HEK293 (cell line): ENCODE data around the gene CCDC71L.

Experiments
- CTCF ChIA-PET: fragments of 350-600 bp; formaldehyde crosslinking; extraction: SDS; loops from one replicate; lab custom pipeline; 2021; ENCODE audit warnings: antibody characterized with exemption; lab: Yijun Ruan, JAX
- POLR2A ChIA-PET: fragments of 300-600 bp; formaldehyde crosslinking; extraction: SDS; loops from one replicate; lab custom pipeline; 2020; ENCODE audit warnings: antibody characterized with exemption, inconsistent platforms; lab: Yijun Ruan, JAX
- H3K27ac ChIP-seq: fragments of 200-500 bp; sonication (Bioruptor generic); 2 replicates; pipeline ENCODE4 v1.5.1; 2014; ENCODE audit warnings: low read depth, low read length, control low read depth, inconsistent platforms; ENCODE audit errors: extremely low read depth
- H3K36me3 ChIP-seq, 2 experiments: fragments of 200-500 bp in 1 of 2; sonication (Bioruptor generic) in 1 of 2; 1 replicate in 1 of 2; 2 replicates in 1 of 2; pipeline ENCODE4 v1.5.1; 2014 to 2017; ENCODE audit warnings: inconsistent platforms in 2 of 2, low read length in 2 of 2; ENCODE audit not compliant: control insufficient read depth in 2 of 2, insufficient read depth in 1 of 2
- H3K4me1 ChIP-seq: fragments of 200-500 bp; sonication (Bioruptor generic); 2 replicates; pipeline ENCODE4 v1.5.1; 2014; ENCODE audit warnings: mild to moderate bottlenecking, low read length, inconsistent platforms; ENCODE audit not compliant: control insufficient read depth, insufficient read depth
- H3K4me3 ChIP-seq: 2 replicates; pipeline ENCODE4 v1.5.1; 2011; ENCODE audit warnings: low read depth, mild to moderate bottlenecking, control low read depth, low read length, moderate library complexity
- H3K9me3 ChIP-seq: fragments of 200-500 bp; sonication (Bioruptor generic); 2 replicates; pipeline ENCODE4 v1.5.1; 2014; ENCODE audit warnings: low read depth, low read length, inconsistent platforms; ENCODE audit not compliant: control insufficient read depth, insufficient read depth
- CTCF ChIP-seq: fragments of 450-650 bp; formaldehyde crosslinking; IDR thresholded peaks from 2 replicates; pipeline ENCODE4 v1.5.1; 2016; ENCODE audit warnings: missing biosample characterization, missing genetic modification characterization
- OVOL3 ChIP-seq: fragments of 450-650 bp; formaldehyde crosslinking; IDR thresholded peaks from 2 replicates; pipeline ENCODE4 v1.5.1; 2016; ENCODE audit warnings: missing biosample characterization, missing genetic modification characterization
- PATZ1 ChIP-seq: fragments of 450-650 bp; formaldehyde crosslinking; IDR thresholded peaks from 2 replicates; pipeline ENCODE4 v1.5.1; 2016; ENCODE audit warnings: missing biosample characterization, missing genetic modification characterization
- PRDM2 ChIP-seq: fragments of 450-650 bp; formaldehyde crosslinking; IDR thresholded peaks from 2 replicates; pipeline ENCODE4 v1.5.1; 2016; ENCODE audit warnings: missing biosample characterization, missing genetic modification characterization, borderline replicate concordance
- SALL2 ChIP-seq: fragments of 450-650 bp; formaldehyde crosslinking; IDR thresholded peaks from 2 replicates; pipeline ENCODE4 v1.5.0; 2017; ENCODE audit warnings: missing biosample characterization, mild to moderate bottlenecking, missing genetic modification characterization, borderline replicate concordance
- ZBTB48 ChIP-seq: fragments of 450-650 bp; formaldehyde crosslinking; IDR thresholded peaks from 2 replicates; pipeline ENCODE4 v1.5.1; 2016; ENCODE audit warnings: missing biosample characterization, missing genetic modification characterization
- ZBTB49 ChIP-seq: fragments of 450-650 bp; formaldehyde crosslinking; IDR thresholded peaks from 2 replicates; pipeline ENCODE4 v1.5.1; 2016; ENCODE audit warnings: missing biosample characterization, missing genetic modification characterization, low read depth
- ZIC2 ChIP-seq: fragments of 450-650 bp; formaldehyde crosslinking; IDR thresholded peaks from 2 replicates; pipeline ENCODE4 v1.5.1; 2016; ENCODE audit warnings: missing biosample characterization, missing genetic modification characterization
- ZNF37A ChIP-seq: fragments of 450-650 bp; IDR thresholded peaks from 2 replicates; pipeline ENCODE4 v1.5.1; 2018; ENCODE audit warnings: missing biosample characterization, missing genetic modification characterization
- ZNF404 ChIP-seq: fragments of 450-650 bp; formaldehyde crosslinking; IDR thresholded peaks from 2 replicates; pipeline ENCODE4 v1.5.1; 2017; ENCODE audit warnings: missing biosample characterization, missing genetic modification characterization
- ZNF610 ChIP-seq: fragments of 450-650 bp; formaldehyde crosslinking; IDR thresholded peaks from 2 replicates; pipeline ENCODE4 v1.5.1; 2016; ENCODE audit warnings: missing biosample characterization, missing genetic modification characterization, borderline replicate concordance
- ZNF639 ChIP-seq: fragments of 450-650 bp; formaldehyde crosslinking; IDR thresholded peaks from 2 replicates; pipeline ENCODE4 v1.5.1; 2016; ENCODE audit warnings: missing biosample characterization, missing genetic modification characterization
- ZNF660 ChIP-seq: fragments of 450-650 bp; IDR thresholded peaks from 2 replicates; pipeline ENCODE4 v1.5.1; 2018; ENCODE audit warnings: missing biosample characterization, mild to moderate bottlenecking, missing genetic modification characterization
- ZNF768 ChIP-seq: fragments of 450-650 bp; formaldehyde crosslinking; IDR thresholded peaks from 2 replicates; pipeline ENCODE4 v1.5.1; 2018; ENCODE audit warnings: missing biosample characterization, mild to moderate bottlenecking, missing genetic modification characterization
- ZNF785 ChIP-seq: fragments of 450-650 bp; formaldehyde crosslinking; IDR thresholded peaks from 2 replicates; pipeline ENCODE4 v1.5.1; 2016; ENCODE audit warnings: missing biosample characterization, missing genetic modification characterization

Gene CCDC71L

GRCh38 chr7:106613848-106614560 lies 47.0 kb downstream of the CCDC71L start (continued):
- no peak for TF ChIP-seq ZNF639
- no peak for TF ChIP-seq ZBTB48 (tag by site-specific recombination)
- TF ChIP-seq ZIC2 (tag by site-specific recombination): no peak
- no peak for TF ChIP-seq ZNF37A
- no peak for TF ChIP-seq ZBTB49 (tag by site-specific recombination)
- no peak for TF ChIP-seq PRDM2 (tag by site-specific recombination)
- TF ChIP-seq ZNF610 (tag by site-specific recombination): no peak

GRCh38 chr7:106613279-106613678 lies 47.7 kb downstream of the CCDC71L start:
- H3K27ac ChIP-seq: no peak overlapping the region
- H3K36me3 ChIP-seq: no peaks in the 10 kb centered on the region
- no peaks in the 10 kb centered on the region for H3K4me1 ChIP-seq
- CTCF ChIA-PET: no interaction called here
- POLR2A ChIA-PET: no interaction called here
- no peak overlapping the region for H3K4me3 ChIP-seq
- no peaks in the 10 kb centered on the region for H3K9me3 ChIP-seq
- TF ChIP-seq PATZ1 (tag by site-specific recombination) (no peak), OVOL3 (tag by site-specific recombination) (no peak), PRDM2 (tag by site-specific recombination) (no peak), ZNF785 (no peak), ZNF768 (tag by site-specific recombination) (no peak), CTCF (tag by site-specific recombination) (no peak), SALL2 (tag by site-specific recombination) (no peak), ZNF660 (tag by site-specific recombination) (no peak), ZNF404 (no peak)
